Left lung (tissue), 14 donors: ENCODE data around the gene CHRM4. TPM values are rescaled to one million over a fixed set of nuclear protein-coding genes. Genes with fewer than 3 reads are reported as not detected.

Experiments
- ATAC-seq: fragments of 200-7000 bp; cut with Tn5 transposase; one replicate; pipeline ENCODE4 v1.9.1; 2020; ENCODE audit warnings: moderate library complexity
- DNase-seq, 4 donors: peaks; one replicate each; pipeline ENCODE4 v3.0.0-alpha.2; 2013 to 2020
- H3K27ac ChIP-seq, 2 donors: fragments of 200-600 bp; sonication (generic) in 1 of 2; one replicate each; pipeline versions ENCODE4 v1.5.0 to v1.8.0; 2020 to 2021
- H3K27me3 ChIP-seq, 2 donors: fragments of 200-600 bp; sonication (generic) in 1 of 2; one replicate each; pipeline versions ENCODE4 v1.5.0 to v1.8.0; 2020 to 2021
- H3K36me3 ChIP-seq, 2 donors: fragments of 200-600 bp; sonication (generic) in 1 of 2; one replicate each; pipeline versions ENCODE4 v1.5.0 to v1.8.0; 2020 to 2021
- H3K4me1 ChIP-seq, 2 donors: fragments of 200-600 bp; one replicate each; pipeline ENCODE4 v1.8.0; 2021
- H3K4me3 ChIP-seq, 2 donors: fragments of 200-600 bp; sonication (generic) in 1 of 2; one replicate each; pipeline versions ENCODE4 v1.5.0 to v1.8.0; 2020 to 2021; ENCODE audit warnings: mild to moderate bottlenecking in 1 of 2
- H3K9me3 ChIP-seq, 2 donors: fragments of 200-600 bp; sonication (generic) in 1 of 2; one replicate each; pipeline versions ENCODE4 v1.5.0 to v1.8.0; 2020 to 2021
- CTCF ChIP-seq, 2 donors: fragments of 200-600 bp; sonication (generic) in 1 of 2; IDR thresholded peaks; one replicate each; pipeline versions ENCODE4 v1.5.0 to v1.8.0; 2021; ENCODE audit warnings: antibody characterized with exemption in 2 of 2
- intact Hi-C, 2 donors: fragments of 100-400 bp; cut with DNase I; formaldehyde crosslinking; loops; one replicate each; pipeline versions ENCODE4 v1.11.2 to v1.14.2; 2022
- long read RNA-seq, 12 donors: library from polyadenylated mRNA in 2 of 12; unstranded in 2 of 12; transcript quantifications; one replicate each; pipeline ENCODE4 v2.0.0 and lab custom pipeline, GENCODE V29; 2019 to 2026
- polyA plus RNA-seq, 6 donors: library from polyadenylated mRNA; unstranded; fragments of 120-200 nt; gene quantifications; one replicate each; pipeline ENCODE4 v1.2.1, GENCODE V29; 2013; ENCODE audit not compliant: insufficient read length in 6 of 6
- total RNA-seq, 2 donors: library from RNA; stranded (reverse); fragmentation: NEBNext Ultra II Directional; extraction: Animal tissue kit (Norgen Biotek cat#: 25700); gene quantifications; one replicate each; pipeline ENCODE4 v1.2.1, GENCODE V29; 2021
- donor health status: DM: no; HTN: yes; CAD: no.
- donor health status: DM: no; HTN: no; CAD: no.

CHRM4 gene
- total RNA-seq, result not detected
- polyA plus RNA-seq, result under 1 TPM in 5 of 6 donors, not detected in 1; 0.10 to 0.21 (median 0.14) TPM
- long read RNA-seq, donor 1, result 0 reads
- long read RNA-seq, donor 2, result 0 reads
- long read RNA-seq, donor 3, result 0 reads
- long read RNA-seq, donor 4, result 0 reads
- long read RNA-seq, donor 5, result 0 reads
- long read RNA-seq, donor 6, result 0 reads
- long read RNA-seq, donor 7, result 0 reads
- long read RNA-seq, donor 8, result 0 reads
- long read RNA-seq, donor 9, result 0 reads
- long read RNA-seq, donor 10, result 0 reads
- long read RNA-seq, donor 11, partial matches to known transcripts, result 0 of 2 reads
- long read RNA-seq, donor 11, other reads (novel, unspliced or antisense), result 0 of 2 reads
- long read RNA-seq, donor 12, result 0 reads

DNA sequence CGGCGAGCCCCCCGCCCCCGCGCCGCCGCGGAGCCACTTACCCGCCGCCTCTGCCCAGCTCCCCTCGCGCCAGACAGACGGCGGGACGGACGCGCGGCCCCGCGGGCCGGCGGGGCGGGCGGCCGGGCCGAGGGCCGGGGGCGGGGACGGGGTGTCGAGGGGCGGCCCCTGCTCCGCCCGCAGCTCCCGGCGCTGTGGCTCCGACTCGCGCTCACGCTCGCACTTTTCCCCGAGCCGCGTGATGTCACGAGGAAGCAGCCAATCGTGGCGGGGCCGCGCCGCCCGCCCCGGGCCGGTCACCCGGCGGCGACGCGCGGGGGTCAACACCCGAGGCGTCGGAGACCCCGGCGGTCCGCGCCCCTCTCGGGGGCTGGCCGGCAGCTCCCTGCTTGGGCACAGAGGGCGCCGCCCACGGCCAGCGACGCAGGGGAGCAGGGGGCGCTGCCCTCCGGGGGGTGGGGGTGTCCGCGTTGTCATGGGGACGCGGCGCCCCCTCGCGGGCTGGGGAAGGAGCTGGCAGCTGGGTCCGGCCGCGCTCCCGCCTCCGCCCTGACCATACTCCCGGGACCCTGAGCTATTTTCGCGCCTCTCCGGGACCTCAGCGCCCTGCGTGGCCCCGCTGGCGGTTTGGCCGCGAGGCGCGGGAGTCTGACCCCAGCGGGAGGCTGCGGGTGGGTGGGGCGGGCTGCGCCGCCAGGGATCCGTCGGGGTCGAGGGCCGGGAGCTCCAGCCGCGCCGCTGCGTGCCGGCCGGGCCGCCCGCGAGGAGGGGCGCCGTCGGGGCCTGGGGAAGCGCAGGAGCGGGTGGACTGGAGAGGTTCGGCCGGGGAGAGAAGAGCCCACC is at the start of gene CHRM4:
Gene CHRM4 (minus strand): TSS at position 199 of the 843 bp plus-strand sequence. CDS start 5,219 bp downstream, outside the sequence.
- intact Hi-C loops, result no loop called here
- TF ChIP-seq CTCF (IDR thresholded peaks at IDR 0.05), result no peak
- Histone ChIP-seq H3K9me3 (no peaks in the 10 kb centered on the region), H3K27me3 (peaks cover 48 to 73% of the 10 kb centered on the region in 2 donors), H3K36me3 (peaks cover 0 to 10% of the 10 kb centered on the region in 2 donors), H3K4me1 (peaks cover 20 to 45% of the 10 kb centered on the region in 2 donors), H3K4me3 (peak within 1 kb of the TSS; percentile 19 to 34), H3K27ac (no peak within 1 kb of the TSS)
- ATAC-seq (no peak), DNase-seq (peak in 2 of 4 donors; percentile 35 to 82)

DNA sequence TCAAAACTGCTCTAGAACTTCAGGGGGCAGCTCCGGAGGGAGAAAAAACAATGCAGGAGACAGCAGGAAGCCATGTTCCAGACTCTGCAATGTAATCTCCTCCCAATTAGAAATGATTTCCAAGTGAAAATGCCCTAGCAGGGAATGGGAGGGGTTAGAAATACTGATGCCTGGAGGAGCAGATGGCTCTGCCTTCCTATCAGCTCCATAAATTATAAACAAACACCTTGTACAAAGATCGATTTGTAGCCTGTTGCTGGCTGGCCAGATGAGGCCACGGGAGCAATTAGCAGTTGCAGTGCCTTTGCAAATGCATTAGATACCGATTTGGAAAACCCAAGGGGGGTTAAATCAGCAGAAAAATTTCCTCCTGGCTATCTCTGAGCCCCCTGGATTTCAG is 46.6 kb upstream of the CHRM4 start:
- DNase-seq, result no peak

GRCh38 chr11:46437122-46437689 is 45.6 kb upstream of the CHRM4 start:
- no peaks in the 10 kb centered on the region for H3K9me3 ChIP-seq
- ATAC-seq (no peak), DNase-seq (no peak)
- no peaks in the 10 kb centered on the region for H3K4me1 ChIP-seq
- intact Hi-C loops, result no loop called here
- H3K4me3 ChIP-seq, result no peak overlapping the region
- no peak for TF ChIP-seq CTCF (IDR thresholded peaks at IDR 0.05)
- H3K27ac ChIP-seq, result no peak overlapping the region
- H3K36me3 ChIP-seq, result peaks cover 0 to 40% of the 10 kb centered on the region in 2 donors
- no peaks in the 10 kb centered on the region for H3K27me3 ChIP-seq

More for the DNA sequence above, 46.6 kb upstream of the CHRM4 start:
- Histone ChIP-seq H3K4me3 (no peak overlapping the region), H3K4me1 (no peaks in the 10 kb centered on the region), H3K9me3 (no peaks in the 10 kb centered on the region), H3K27ac (no peak overlapping the region), H3K36me3 (peaks cover 0 to 40% of the 10 kb centered on the region in 2 donors), H3K27me3 (no peaks in the 10 kb centered on the region)
- no peak for TF ChIP-seq CTCF (IDR thresholded peaks at IDR 0.05)
- intact Hi-C loops, result no loop called here
- no peak for ATAC-seq

DNA sequence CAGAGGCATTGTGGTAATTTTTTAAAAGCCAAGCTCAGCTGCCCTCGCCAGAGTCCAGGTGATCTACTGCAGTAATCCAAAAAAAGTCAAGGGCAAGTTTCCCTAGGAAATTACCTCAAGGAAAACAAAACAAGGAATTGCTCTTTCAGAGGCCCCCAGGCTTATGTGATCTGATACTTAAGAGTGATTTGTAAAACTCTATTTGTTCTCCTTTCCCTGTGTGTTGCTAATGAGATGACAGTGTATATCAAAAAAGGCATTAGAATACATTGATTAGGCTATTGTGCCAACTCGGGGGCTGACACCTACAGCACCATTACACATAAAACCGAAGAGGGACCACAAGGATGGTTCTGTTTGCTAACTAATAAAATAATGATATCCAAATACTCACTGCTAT is 44.5 kb upstream of the CHRM4 start:
- H3K27me3 ChIP-seq, result no peaks in the 10 kb centered on the region
- no peak for DNase-seq
- no peaks in the 10 kb centered on the region for H3K4me1 ChIP-seq
- no peaks in the 10 kb centered on the region for H3K9me3 ChIP-seq
- no peak for TF ChIP-seq CTCF (IDR thresholded peaks at IDR 0.05)
- no peak for ATAC-seq
- H3K4me3 ChIP-seq, result no peak overlapping the region
- no peak overlapping the region for H3K27ac ChIP-seq
- intact Hi-C loops, result no loop called here
- H3K36me3 ChIP-seq, result peaks cover 0 to 39% of the 10 kb centered on the region in 2 donors

- DNase-seq (no peak), ATAC-seq (no peak)
- Histone ChIP-seq H3K27me3 (no peaks in the 10 kb centered on the region), H3K4me1 (no peaks in the 10 kb centered on the region), H3K36me3 (peaks cover 0 to 43% of the 10 kb centered on the region in 2 donors), H3K4me3 (no peak overlapping the region), H3K27ac (no peak overlapping the region), H3K9me3 (no peaks in the 10 kb centered on the region)
- intact Hi-C loops, result no loop called here
- no peak for TF ChIP-seq CTCF (IDR thresholded peaks at IDR 0.05)
These were observed 44.1 kb upstream of the CHRM4 start for GRCh38 chr11:46435679-46436078.
